ENCODE results near the gene PDGFB.
"Not testable (repeated sequence)": the region's sequence is repeated elsewhere in the genome, so short reads cannot be mapped to it uniquely, and the experiment has no call there.

Gene PDGFB

GRCh38 chr22:39223091-39223710 is 21.6 kb downstream of the PDGFB start:
- no peak for DNase-seq

GRCh38 chr22:39221999-39222686 is 22.6 kb downstream of the PDGFB start:
- no peak for DNase-seq

GRCh38 chr22:39220890-39221850 is 23.6 kb downstream of the PDGFB start:
- DNase-seq: no peak

GRCh38 chr22:39220450-39220849 is 24.3 kb downstream of the PDGFB start:
- no peak for DNase-seq

GRCh38 chr22:39219071-39220039 is 25.4 kb downstream of the PDGFB start:
- no peak for DNase-seq

GRCh38 chr22:39218432-39218831 is 26.4 kb downstream of the PDGFB start:
- DNase-seq: not testable (repeated sequence)

GRCh38 chr22:39216143-39216490 is 28.7 kb downstream of the PDGFB start:
- DNase-seq: no peak

GRCh38 chr22:39215426-39216142 is 29.2 kb downstream of the PDGFB start:
- DNase-seq: no peak

- no peak for DNase-seq
Measured at GRCh38 chr22:39215070-39215396, 29.7 kb downstream of the PDGFB start.

GRCh38 chr22:39214383-39215069 is 30.3 kb downstream of the PDGFB start:
- DNase-seq: no peak

- no peak for DNase-seq
Measured at GRCh38 chr22:39214006-39214382, 30.8 kb downstream of the PDGFB start.

GRCh38 chr22:39212721-39213376 is 31.9 kb downstream of the PDGFB start:
- no peak for DNase-seq

- DNase-seq: no peak
Measured at GRCh38 chr22:39209756-39210155, 35.0 kb downstream of the PDGFB start.

- DNase-seq: no peak
Measured at GRCh38 chr22:39208013-39208680, 36.6 kb downstream of the PDGFB start.

GRCh38 chr22:39207141-39208012 is 37.4 kb downstream of the PDGFB start:
- no peak for DNase-seq

GRCh38 chr22:39206491-39206890 is 38.3 kb downstream of the PDGFB start:
- DNase-seq: no peak

- no peak for DNase-seq
Measured at GRCh38 chr22:39205344-39206021, 39.3 kb downstream of the PDGFB start.

- no peak for DNase-seq
Measured at GRCh38 chr22:39204216-39204615, 40.6 kb downstream of the PDGFB start.

- DNase-seq: no peak
Measured at GRCh38 chr22:39197578-39197977, 47.2 kb downstream of the PDGFB start.
